ENCODE data around the gene KCNAB3. TPM values are rescaled to one million over a fixed set of nuclear protein-coding genes. Genes with fewer than 3 reads are reported as not detected.
A peak's percentile ranks its signal among the peaks of the same experiment; 100 is the strongest.

KCNAB3 gene
- polyA plus RNA-seq, 1 donor from 2014 or later: 5.6 TPM

GRCh38 chr17:7889166-7889955 is 40.3 kb downstream of the KCNAB3 start:
- Histone ChIP-seq H3K9ac (ENCODE audit: low read length) (peak overlapping the region; percentile 100), H3F3A (ENCODE audit: insufficient read depth, low read length, poor library complexity, severe bottlenecking) (peaks cover 7% of the 10 kb centered on the region), H2AFZ (ENCODE audit: low read depth, low read length) (no peak overlapping the region), H3K79me2 (replicated peaks; ENCODE audit: insufficient read depth, low read length) (peaks cover 55% of the 10 kb centered on the region), H3K36me3 (ENCODE audit: insufficient read depth, low read length) (no peaks in the 10 kb centered on the region), H3K9me3 (ENCODE audit: low read length) (no peaks in the 10 kb centered on the region), H3K27ac (ENCODE audit: low read length) (peak overlapping the region; percentile 99), H3K27me3 (ENCODE audit: insufficient read depth, low read depth, low read length) (no peaks in the 10 kb centered on the region), H3K4me2 (ENCODE audit: low read length) (peak overlapping the region; percentile 69), H4K20me1 (ENCODE audit: insufficient read depth) (no peaks in the 10 kb centered on the region), H3K4me3 (ENCODE audit: low read length) (peak overlapping the region; percentile 100), H3K9me2 (ENCODE audit: insufficient read depth, low read length) (no peaks in the 10 kb centered on the region)
- TF ChIP-seq SMC3 (conservative IDR thresholded peaks at IDR 0.05; ENCODE audit: poor library complexity) (no peak), EZH2 (IDR thresholded peaks at IDR 0.05; ENCODE audit: borderline replicate concordance, insufficient read depth, low read length, poor library complexity, severe bottlenecking) (no peak), REST (IDR thresholded peaks at IDR 0.05; ENCODE audit: borderline replicate concordance) (no peak), TAF1 (IDR thresholded peaks at IDR 0.05; ENCODE audit: low read depth) (no peak), RAD21 (conservative IDR thresholded peaks at IDR 0.05) (no peak), CTCF (IDR thresholded peaks at IDR 0.05; ENCODE audit: poor library complexity, severe bottlenecking) (no peak), MXI1 (conservative IDR thresholded peaks at IDR 0.05; ENCODE audit: poor library complexity, severe bottlenecking) (no peak), POLR2AphosphoS5 (IDR thresholded peaks at IDR 0.05) (no peak), EP300 (conservative IDR thresholded peaks at IDR 0.05; ENCODE audit: poor library complexity, severe bottlenecking) (no peak)

GRCh38 chr17:7888184-7888920 is 41.3 kb downstream of the KCNAB3 start, which contains the start of gene CHD3:
TSS of gene CHD3 (plus strand) at chr17:7888789. CDS start at chr17:7889001, 212 bp downstream.
- Histone ChIP-seq H3K9me3 (ENCODE audit: low read length) (no peaks in the 10 kb centered on the region), H3K79me2 (replicated peaks; ENCODE audit: insufficient read depth, low read length) (peaks cover 63% of the 10 kb centered on the region), H3K36me3 (ENCODE audit: insufficient read depth, low read length) (no peaks in the 10 kb centered on the region), H2AFZ (ENCODE audit: low read depth, low read length) (peak within 1 kb of the TSS; percentile 48), H3K4me3 (ENCODE audit: low read length) (peak within 1 kb of the TSS; percentile 100), H3K27ac (ENCODE audit: low read length) (peak within 1 kb of the TSS; percentile 99), H3K27me3 (ENCODE audit: insufficient read depth, low read depth, low read length) (no peaks in the 10 kb centered on the region), H4K20me1 (ENCODE audit: insufficient read depth) (no peaks in the 10 kb centered on the region), H3K9ac (ENCODE audit: low read length) (peak within 1 kb of the TSS; percentile 100), H3F3A (ENCODE audit: insufficient read depth, low read length, poor library complexity, severe bottlenecking) (peaks cover 7% of the 10 kb centered on the region), H3K4me2 (ENCODE audit: low read length) (peak within 1 kb of the TSS; percentile 69), H3K9me2 (ENCODE audit: insufficient read depth, low read length) (no peaks in the 10 kb centered on the region)
- TF ChIP-seq CTCF (IDR thresholded peaks at IDR 0.05; ENCODE audit: poor library complexity, severe bottlenecking) (no peak), SMC3 (conservative IDR thresholded peaks at IDR 0.05; ENCODE audit: poor library complexity) (no peak), EP300 (conservative IDR thresholded peaks at IDR 0.05; ENCODE audit: poor library complexity, severe bottlenecking) (no peak), EZH2 (IDR thresholded peaks at IDR 0.05; ENCODE audit: borderline replicate concordance, insufficient read depth, low read length, poor library complexity, severe bottlenecking) (no peak), POLR2AphosphoS5 (IDR thresholded peaks at IDR 0.05) (no peak), RAD21 (conservative IDR thresholded peaks at IDR 0.05) (no peak), TAF1 (IDR thresholded peaks at IDR 0.05; ENCODE audit: low read depth) (no peak), REST (IDR thresholded peaks at IDR 0.05; ENCODE audit: borderline replicate concordance) (no peak), MXI1 (conservative IDR thresholded peaks at IDR 0.05; ENCODE audit: poor library complexity, severe bottlenecking) (no peak)
